A549 (cell line): ENCODE measurements around the gene MTOR. TPM values are rescaled to one million over a fixed set of nuclear protein-coding genes. Genes with fewer than 3 reads are reported as not detected.

Experiments used
- ATAC-seq, 2 experiments: fragments of 200-7000 bp in 1 of 2; fragments of >200 bp in 1 of 2; cut with Nextera tagmentation in 1 of 2; cut with Tn5 transposase in 1 of 2; 3 replicates each; pipeline versions ENCODE4 v1.8.0 to v1.9.1; 2018 to 2020; ENCODE audit warnings: mild to moderate bottlenecking in 1 of 2, moderate library complexity in 1 of 2
- CTCF ChIA-PET: fragments of 300-600 bp; sonication (Branson Sonifier 250); formaldehyde crosslinking; extraction: SDS; loops from one replicate; lab custom pipeline; 2021; ENCODE audit warnings: antibody characterized with exemption, inconsistent platforms; lab: Yijun Ruan, JAX
- POLR2A ChIA-PET: fragments of 350-600 bp; formaldehyde crosslinking; extraction: SDS; loops from one replicate; lab custom pipeline; 2021; ENCODE audit warnings: antibody characterized with exemption, inconsistent platforms; lab: Yijun Ruan, JAX
- DNase-seq, 2 experiments: peaks; one replicate each; pipeline versions ENCODE4 v3.0.0 to v3.0.0-alpha.2; 2011 to 2016; ENCODE audit warnings: low read depth in 1 of 2, low spot score in 1 of 2
- FAIRE-seq: peaks from 2 replicates; lab custom pipeline; 2011; peaks lifted over from hg19 to GRCh38; lab: Jason Lieb, UNC
- H3K27ac ChIP-seq, 2 experiments: fragments of >200 bp; sonication (Bioruptor Twin); formaldehyde crosslinking; 3 replicates each; pipeline ENCODE4 v1.5.1; 2016 to 2017
- H3K4me1 ChIP-seq: fragments of >200 bp; sonication (Bioruptor Twin); formaldehyde crosslinking; 3 replicates; pipeline ENCODE4 v1.6.1; 2016
- H3K4me2 ChIP-seq: fragments of >200 bp; sonication (Bioruptor Twin); formaldehyde crosslinking; 3 replicates; pipeline ENCODE4 v1.6.1; 2016
- H3K4me3 ChIP-seq: fragments of >200 bp; sonication (Bioruptor Twin); formaldehyde crosslinking; 3 replicates; pipeline ENCODE4 v1.5.1; 2016
- H3K9me3 ChIP-seq: fragments of >200 bp; sonication (Bioruptor Twin); formaldehyde crosslinking; 3 replicates; pipeline ENCODE4 v1.6.1; 2016
- EHF ChIP-seq: fragments of 250-450 bp; sonication (Bioruptor Pico); IDR thresholded peaks from 2 replicates; pipeline ENCODE4 v1.5.0; 2020; ENCODE audit warnings: mild to moderate bottlenecking
- FOXS1 ChIP-seq: fragments of 250-450 bp; sonication (Bioruptor Pico); IDR thresholded peaks from 2 replicates; pipeline ENCODE4 v1.5.0; 2020; ENCODE audit warnings: mild to moderate bottlenecking, moderate library complexity
- GATA3 ChIP-seq: IDR thresholded peaks from 2 replicates; pipeline ENCODE4 v1.6.1; 2012; ENCODE audit warnings: borderline replicate concordance
- HEYL ChIP-seq: fragments of 250-450 bp; sonication (Bioruptor Pico); IDR thresholded peaks from 2 replicates; pipeline ENCODE4 v1.8.0; 2021; ENCODE audit warnings: mild to moderate bottlenecking, moderate library complexity
- HOXA7 ChIP-seq: fragments of 250-450 bp; sonication (Bioruptor Pico); IDR thresholded peaks from 2 replicates; pipeline ENCODE4 v1.5.0; 2020; ENCODE audit warnings: mild to moderate bottlenecking, moderate library complexity
- HOXB13 ChIP-seq: fragments of 250-450 bp; sonication (Bioruptor Pico); IDR thresholded peaks from 2 replicates; pipeline ENCODE4 v1.5.0; 2020; ENCODE audit warnings: low read depth, mild to moderate bottlenecking, moderate library complexity
- MAZ ChIP-seq: fragments of 150-350 bp; IDR thresholded peaks from 2 replicates; pipeline ENCODE4 v1.6.1; 2014; ENCODE audit warnings: antibody characterized with exemption, low read depth, low read length, borderline replicate concordance
- NFE2L2 ChIP-seq: fragments of 150-350 bp; conservative IDR thresholded peaks from 2 replicates; pipeline ENCODE4 v1.6.1; 2014; ENCODE audit warnings: low read length
- NPAS2 ChIP-seq: fragments of 250-450 bp; sonication (Bioruptor Pico); IDR thresholded peaks from 2 replicates; pipeline ENCODE4 v1.8.0; 2022; ENCODE audit warnings: mild to moderate bottlenecking, moderate library complexity, borderline replicate concordance
- SMC3 ChIP-seq: fragments of >200 bp; sonication (Bioruptor Twin); formaldehyde crosslinking; IDR thresholded peaks from 3 replicates; pipeline ENCODE4 v1.6.1; 2018; ENCODE audit warnings: inconsistent platforms
- TFCP2L1 ChIP-seq: fragments of 250-450 bp; sonication (Bioruptor Pico); IDR thresholded peaks from 2 replicates; pipeline ENCODE4 v1.5.0; 2021; ENCODE audit warnings: mild to moderate bottlenecking
- ZFP36 ChIP-seq: fragments of 450-650 bp; IDR thresholded peaks from 2 replicates; pipeline ENCODE4 v1.6.1; 2014; ENCODE audit warnings: borderline replicate concordance; ENCODE audit not compliant: partially characterized antibody
- ZNF302 ChIP-seq: fragments of 250-450 bp; sonication (Bioruptor Pico); IDR thresholded peaks from 2 replicates; pipeline ENCODE4 v1.9.0; 2021; ENCODE audit warnings: inconsistent platforms, mild to moderate bottlenecking, moderate library complexity
- ZSCAN20 ChIP-seq: fragments of 250-450 bp; sonication (Bioruptor Pico); IDR thresholded peaks from 2 replicates; pipeline ENCODE4 v1.8.0; 2022; ENCODE audit warnings: mild to moderate bottlenecking, moderate library complexity
- WGBS: methylation state at CpG from one replicate; pipeline ENCODE4 v1.1.6; 2017; ENCODE audit errors: missing lambda C conversion rate; 5-methylcytosine and 5-hydroxymethylcytosine counted together
- polyA plus RNA-seq, 4 experiments: library from polyadenylated mRNA; depleted of rRNA in 3 of 4; stranded (reverse); fragments of >200 nt; fragmentation: RNase III in 1 of 4; extraction: RNeasy Plus Mini Kit Qiagen cat#74134 plus additional on column Dnase treatment in 1 of 4; gene quantifications; 2 replicates in 3 of 4; 3 replicates in 1 of 4; pipeline ENCODE4 v1.2.3, GENCODE V29; 2011 to 2017
- TF ChIP-seq, protein P1 (sequence below): fragments of 150-350 bp; IDR thresholded peaks from 2 replicates; pipeline ENCODE4 v1.6.1; 2014; ENCODE audit warnings: low read depth, mild to moderate bottlenecking, low read length
- TF ChIP-seq, protein P2 (sequence below): fragments of >200 bp; sonication (Bioruptor Twin); formaldehyde crosslinking; IDR thresholded peaks from 2 replicates; pipeline ENCODE4 v1.6.1; 2016
- TF ChIP-seq, protein P3 (sequence below): IDR thresholded peaks from 2 replicates; pipeline ENCODE4 v1.6.1; 2012; ENCODE audit warnings: low read depth, borderline replicate concordance
- TF ChIP-seq, protein P4 (sequence below): fragments of 250-450 bp; sonication (Bioruptor Pico); IDR thresholded peaks from 2 replicates; pipeline ENCODE4 v1.5.0; 2021; ENCODE audit warnings: mild to moderate bottlenecking, moderate library complexity, borderline replicate concordance

MTOR gene
- polyA plus RNA-seq, 2 of the 4 experiments (the other 2 are of a cell fraction): 15.7 to 28.5 TPM

DNA sequence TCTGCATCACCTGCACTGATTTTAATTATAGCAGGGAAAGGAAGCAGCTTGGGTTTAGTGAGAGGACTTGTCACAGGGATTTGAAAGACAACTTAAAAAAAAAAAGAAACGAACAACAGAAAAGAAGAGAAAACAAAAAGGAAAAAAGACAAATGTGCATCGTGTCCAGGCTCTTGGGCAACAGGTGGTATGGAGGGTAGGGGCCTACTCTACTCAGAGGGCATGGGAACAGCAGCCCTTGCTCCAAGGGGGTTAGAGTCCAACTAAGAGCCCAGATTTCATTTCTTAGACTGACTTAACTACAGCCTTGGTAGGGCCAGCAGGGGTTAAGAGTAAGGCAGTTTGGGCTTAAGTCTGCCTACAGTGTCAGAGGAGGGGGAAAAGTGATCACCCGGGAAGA lies 147.4 kb downstream of the MTOR start:
- ATAC-seq (no peak), DNase-seq (no peak), FAIRE-seq (no peak)
- POLR2A ChIA-PET: no interaction called here
- Histone ChIP-seq H3K9me3 (no peaks in the 10 kb centered on the region), H3K4me3 (no peak overlapping the region), H3K4me1 (no peaks in the 10 kb centered on the region), H3K4me2 (no peak overlapping the region), H3K27ac (no peak overlapping the region)
- TF ChIP-seq, protein P1, sequence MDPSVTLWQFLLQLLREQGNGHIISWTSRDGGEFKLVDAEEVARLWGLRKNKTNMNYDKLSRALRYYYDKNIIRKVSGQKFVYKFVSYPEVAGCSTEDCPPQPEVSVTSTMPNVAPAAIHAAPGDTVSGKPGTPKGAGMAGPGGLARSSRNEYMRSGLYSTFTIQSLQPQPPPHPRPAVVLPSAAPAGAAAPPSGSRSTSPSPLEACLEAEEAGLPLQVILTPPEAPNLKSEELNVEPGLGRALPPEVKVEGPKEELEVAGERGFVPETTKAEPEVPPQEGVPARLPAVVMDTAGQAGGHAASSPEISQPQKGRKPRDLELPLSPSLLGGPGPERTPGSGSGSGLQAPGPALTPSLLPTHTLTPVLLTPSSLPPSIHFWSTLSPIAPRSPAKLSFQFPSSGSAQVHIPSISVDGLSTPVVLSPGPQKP: no peak
- 89% methylated on average over 3 of the region's 3 CpGs for WGBS
- CTCF ChIA-PET: no interaction called here

DNA sequence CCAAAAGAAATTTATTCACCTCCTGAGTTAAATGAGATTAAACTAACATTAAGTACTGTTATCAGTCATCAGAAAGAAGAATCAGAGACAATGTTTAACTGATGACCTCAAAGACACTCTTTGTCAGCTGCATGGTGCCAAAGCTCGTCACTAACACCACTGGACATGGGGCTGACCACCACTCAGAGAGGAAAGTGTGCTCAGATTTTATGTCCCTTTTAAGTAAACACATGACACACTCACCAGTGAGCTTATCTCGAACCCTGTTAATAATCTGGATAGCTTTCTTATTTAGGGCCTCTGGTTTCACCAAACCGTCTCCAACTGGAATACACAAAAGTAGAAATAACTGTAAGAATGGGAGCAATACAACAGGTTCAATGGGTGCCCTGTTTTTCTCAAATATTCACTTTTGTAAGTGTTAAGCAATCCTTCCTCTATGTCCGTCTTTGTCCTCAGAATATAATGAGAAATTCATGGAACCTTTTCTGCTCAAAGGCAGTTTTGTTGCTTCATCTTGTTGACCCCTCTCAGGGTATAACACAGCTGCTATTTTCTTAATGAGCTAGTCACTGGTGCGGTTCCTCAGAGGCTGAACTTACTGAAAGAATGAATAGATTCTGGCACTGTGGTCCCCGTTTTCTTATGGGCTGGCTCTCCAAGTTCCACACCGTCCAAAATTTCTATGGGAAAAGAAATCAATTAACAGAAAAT lies 153.1 kb downstream of the MTOR start:
- FAIRE-seq (no peak), ATAC-seq (no peak), DNase-seq (no peak)
- WGBS: 91% methylated on average over 7 of the region's 7 CpGs
- H3K9me3 ChIP-seq: no peaks in the 10 kb centered on the region
- no peak overlapping the region for H3K4me2 ChIP-seq
- POLR2A ChIA-PET: interaction anchor here (1.5 kb wide), 1 partner anchor 10 kb away, joined by 3 read pairs; the partner anchor contains the start of gene EXOSC10
- H3K27ac ChIP-seq: no peak overlapping the region
- TF ChIP-seq SMC3 (no peak), ZSCAN20 (CRISPR knock-in tag) (no peak), NPAS2 (CRISPR knock-in tag) (no peak), NFE2L2 (no peak), EHF (CRISPR knock-in tag) (no peak), FOXS1 (CRISPR knock-in tag) (no peak), HOXB13 (CRISPR knock-in tag) (no peak), MAZ (no peak), GATA3 (no peak), HEYL (CRISPR knock-in tag) (no peak)
- TF ChIP-seq, protein P2, sequence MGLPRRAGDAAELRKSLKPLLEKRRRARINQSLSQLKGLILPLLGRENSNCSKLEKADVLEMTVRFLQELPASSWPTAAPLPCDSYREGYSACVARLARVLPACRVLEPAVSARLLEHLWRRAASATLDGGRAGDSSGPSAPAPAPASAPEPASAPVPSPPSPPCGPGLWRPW: no peak
- TF ChIP-seq, protein P3, sequence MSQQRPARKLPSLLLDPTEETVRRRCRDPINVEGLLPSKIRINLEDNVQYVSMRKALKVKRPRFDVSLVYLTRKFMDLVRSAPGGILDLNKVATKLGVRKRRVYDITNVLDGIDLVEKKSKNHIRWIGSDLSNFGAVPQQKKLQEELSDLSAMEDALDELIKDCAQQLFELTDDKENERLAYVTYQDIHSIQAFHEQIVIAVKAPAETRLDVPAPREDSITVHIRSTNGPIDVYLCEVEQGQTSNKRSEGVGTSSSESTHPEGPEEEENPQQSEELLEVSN: no peak
- no peak overlapping the region for H3K4me3 ChIP-seq
- no peaks in the 10 kb centered on the region for H3K4me1 ChIP-seq
- CTCF ChIA-PET: interaction anchor here (0.7 to 1.2 kb wide), 2 partner anchors 24 to 617 kb away, joined by 3 read pairs; no protein-coding TSS in a partner anchor

DNA sequence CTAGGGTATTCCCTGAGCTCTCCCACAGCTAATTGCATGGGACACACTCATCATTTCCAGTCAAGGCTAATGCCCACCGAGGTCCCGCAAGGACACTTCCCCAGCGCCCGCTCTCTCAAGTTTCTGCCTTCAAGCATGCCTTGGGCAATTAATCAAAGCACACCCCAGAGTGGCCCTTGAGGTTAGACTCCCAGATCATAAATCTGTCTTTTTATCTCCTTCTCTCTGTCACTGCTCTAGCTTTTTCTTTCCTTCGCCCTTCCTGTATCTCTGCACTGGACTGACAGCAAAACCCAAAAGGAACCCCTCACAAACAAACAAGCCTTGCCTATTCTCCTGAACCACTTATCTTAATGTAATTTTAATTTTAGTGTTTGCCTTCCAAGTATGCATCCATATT lies 154.8 kb downstream of the MTOR start:
- CTCF ChIA-PET: no interaction called here

More for the DNA sequence above, 154.8 kb downstream of the MTOR start:
- TF ChIP-seq HOXA7 (CRISPR knock-in tag): no peak
- TF ChIP-seq TFCP2L1: no peak
- TF ChIP-seq ZNF302 (CRISPR knock-in tag): no peak
- TF ChIP-seq ZFP36: no peak
- TF ChIP-seq, protein P4, sequence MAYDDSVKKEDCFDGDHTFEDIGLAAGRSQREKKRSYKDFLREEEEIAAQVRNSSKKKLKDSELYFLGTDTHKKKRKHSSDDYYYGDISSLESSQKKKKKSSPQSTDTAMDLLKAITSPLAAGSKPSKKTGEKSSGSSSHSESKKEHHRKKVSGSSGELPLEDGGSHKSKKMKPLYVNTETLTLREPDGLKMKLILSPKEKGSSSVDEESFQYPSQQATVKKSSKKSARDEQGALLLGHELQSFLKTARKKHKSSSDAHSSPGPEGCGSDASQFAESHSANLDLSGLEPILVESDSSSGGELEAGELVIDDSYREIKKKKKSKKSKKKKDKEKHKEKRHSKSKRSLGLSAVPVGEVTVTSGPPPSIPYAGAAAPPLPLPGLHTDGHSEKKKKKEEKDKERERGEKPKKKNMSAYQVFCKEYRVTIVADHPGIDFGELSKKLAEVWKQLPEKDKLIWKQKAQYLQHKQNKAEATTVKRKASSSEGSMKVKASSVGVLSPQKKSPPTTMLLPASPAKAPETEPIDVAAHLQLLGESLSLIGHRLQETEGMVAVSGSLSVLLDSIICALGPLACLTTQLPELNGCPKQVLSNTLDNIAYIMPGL (CRISPR knock-in tag): no peak
- FAIRE-seq (no peak), ATAC-seq (no peak), DNase-seq (no peak)
- POLR2A ChIA-PET: no interaction called here
- Histone ChIP-seq H3K4me1 (no peaks in the 10 kb centered on the region), H3K4me2 (no peak overlapping the region), H3K9me3 (no peaks in the 10 kb centered on the region), H3K27ac (no peak overlapping the region), H3K4me3 (no peak overlapping the region)
- WGBS: 97% methylated on average over 5 of the region's 5 CpGs
